Measurements from ENCODE around the gene FATE1.

The FATE1 gene

GRCh38 chrX:151698485-151698884 is 17.4 kb upstream of the FATE1 start:
- no peak for DNase-seq (ENCODE audit: extremely low read depth, low read depth)
- H3K4me3 ChIP-seq (replicated peaks; ENCODE audit: low read depth, low read length): no peak overlapping the region
- no peak for TF ChIP-seq CTCF (IDR thresholded peaks at IDR 0.05; ENCODE audit: low read depth, low read length, missing control alignments)

GRCh38 chrX:151699746-151700145 is 16.1 kb upstream of the FATE1 start:
- no peak for TF ChIP-seq CTCF (IDR thresholded peaks at IDR 0.05; ENCODE audit: low read depth, low read length, missing control alignments)
- no peak overlapping the region for H3K4me3 ChIP-seq (replicated peaks; ENCODE audit: low read depth, low read length)
- no peak for DNase-seq (ENCODE audit: extremely low read depth, low read depth)

GRCh38 chrX:151700581-151700980 is 15.3 kb upstream of the FATE1 start:
- no peak overlapping the region for H3K4me3 ChIP-seq (replicated peaks; ENCODE audit: low read depth, low read length)
- no peak for TF ChIP-seq CTCF (IDR thresholded peaks at IDR 0.05; ENCODE audit: low read depth, low read length, missing control alignments)
- no peak for DNase-seq (ENCODE audit: extremely low read depth, low read depth)

GRCh38 chrX:151701071-151701470 is 14.8 kb upstream of the FATE1 start:
- no peak overlapping the region for H3K4me3 ChIP-seq (replicated peaks; ENCODE audit: low read depth, low read length)
- DNase-seq (ENCODE audit: extremely low read depth, low read depth): no peak
- TF ChIP-seq CTCF (IDR thresholded peaks at IDR 0.05; ENCODE audit: low read depth, low read length, missing control alignments): no peak

GRCh38 chrX:151701531-151701930 is 14.3 kb upstream of the FATE1 start:
- no peak for DNase-seq (ENCODE audit: extremely low read depth, low read depth)
- TF ChIP-seq CTCF (IDR thresholded peaks at IDR 0.05; ENCODE audit: low read depth, low read length, missing control alignments): no peak
- no peak overlapping the region for H3K4me3 ChIP-seq (replicated peaks; ENCODE audit: low read depth, low read length)

GRCh38 chrX:151702026-151702714 is 13.7 kb upstream of the FATE1 start:
- DNase-seq (ENCODE audit: extremely low read depth, low read depth): no peak
- no peak for TF ChIP-seq CTCF (IDR thresholded peaks at IDR 0.05; ENCODE audit: low read depth, low read length, missing control alignments)

More at GRCh38 chrX:151702026-151702714, 13.7 kb upstream of the FATE1 start:
- no peak overlapping the region for H3K4me3 ChIP-seq (replicated peaks; ENCODE audit: low read depth, low read length)
